Skeletal muscle tissue (tissue), 4 donors: ENCODE measurements around the gene ISY1. TPM values are rescaled to one million over a fixed set of nuclear protein-coding genes. Genes with fewer than 3 reads are reported as not detected.

Experiments
- H3K27ac ChIP-seq: one replicate; pipeline ENCODE4 v1.7.0; 2013; ENCODE audit warnings: mild to moderate bottlenecking, low read depth, low read length, inconsistent platforms
- H3K27me3 ChIP-seq, 3 donors: one replicate each; pipeline ENCODE4 v1.7.0; 2013; ENCODE audit warnings: low read length in 3 of 3; ENCODE audit not compliant: control insufficient read depth in 3 of 3, insufficient read depth in 3 of 3
- H3K36me3 ChIP-seq, 3 donors: one replicate each; pipeline ENCODE4 v1.7.0; 2013; ENCODE audit warnings: low read length in 3 of 3; ENCODE audit not compliant: control insufficient read depth in 3 of 3, insufficient read depth in 3 of 3
- H3K4me1 ChIP-seq, 3 donors: one replicate each; pipeline ENCODE4 v1.7.0; 2013; ENCODE audit warnings: low read length in 3 of 3, mild to moderate bottlenecking in 3 of 3; ENCODE audit not compliant: control insufficient read depth in 3 of 3, insufficient read depth in 3 of 3
- H3K4me3 ChIP-seq, 3 donors: one replicate each; pipeline ENCODE4 v1.7.0; 2013; ENCODE audit warnings: low read length in 3 of 3
- H3K9ac ChIP-seq, 3 donors: one replicate each; pipeline ENCODE4 v1.7.0; 2013; ENCODE audit warnings: low read length in 3 of 3, mild to moderate bottlenecking in 3 of 3, moderate library complexity in 2 of 3, low read depth in 1 of 3
- H3K9me3 ChIP-seq, 3 donors: one replicate each; pipeline ENCODE4 v1.7.0; 2013; ENCODE audit warnings: low read length in 3 of 3; ENCODE audit not compliant: control insufficient read depth in 3 of 3
- total RNA-seq: library from RNA; depleted of rRNA; stranded (reverse); fragments of >200 nt; gene quantifications from one replicate; pipeline ENCODE4 v1.2.3, GENCODE V29; 2014
- donor health status: Osteomylitis.

ISY1 gene
- total RNA-seq, 1 donor from 2014 or later: 27.1 TPM

DNA sequence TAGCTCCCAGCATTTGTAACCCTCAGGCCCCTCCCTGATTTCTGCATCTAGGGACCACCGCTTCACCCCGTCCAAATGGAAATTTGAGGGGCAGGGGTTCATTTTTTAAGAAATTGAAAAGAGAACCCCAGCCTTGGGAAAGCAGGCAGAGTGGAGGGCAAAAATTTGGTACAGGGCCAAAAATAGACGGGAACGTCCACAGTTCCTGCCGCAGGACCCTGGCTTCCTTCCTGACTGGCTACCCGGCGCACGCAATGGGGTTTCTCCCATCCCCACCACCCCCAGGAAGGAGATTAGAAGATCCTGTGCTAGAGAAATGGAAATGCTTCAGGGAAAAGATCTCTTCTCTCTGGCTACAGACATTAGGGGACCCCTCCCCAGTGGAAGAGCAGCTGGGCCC, 79.4 kb downstream of the ISY1 start:
- no peak overlapping the region for H3K27ac ChIP-seq
- peaks cover 0 to under 1% (median 0%) of the 10 kb centered on the region in 3 donors for H3K4me1 ChIP-seq
- no peaks in the 10 kb centered on the region for H3K27me3 ChIP-seq
- H3K4me3 ChIP-seq: no peak overlapping the region
- H3K36me3 ChIP-seq: no peaks in the 10 kb centered on the region
- no peaks in the 10 kb centered on the region for H3K9me3 ChIP-seq
- H3K9ac ChIP-seq: no peak overlapping the region

DNA sequence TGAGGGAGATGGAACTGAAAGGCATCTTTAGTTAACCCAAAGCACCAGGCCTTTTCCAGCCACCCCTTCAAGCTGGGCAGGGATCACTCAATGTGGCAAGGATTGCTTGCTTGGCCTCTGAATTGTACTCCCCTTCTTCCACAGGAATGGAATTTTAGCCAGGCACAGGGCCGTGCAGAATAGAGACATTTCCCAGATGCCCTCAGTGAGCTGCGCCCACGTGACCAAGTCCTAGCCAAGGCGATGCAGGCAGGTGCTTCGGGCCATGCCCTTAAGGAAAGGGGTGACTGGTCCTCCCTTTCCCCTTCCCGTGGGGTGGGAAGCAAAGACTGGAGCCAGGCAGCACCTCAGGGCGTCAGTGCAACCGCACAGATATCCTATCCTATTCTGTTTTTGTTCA, 82.4 kb downstream of the ISY1 start:
- Histone ChIP-seq H3K9me3 (no peaks in the 10 kb centered on the region), H3K27me3 (no peaks in the 10 kb centered on the region), H3K27ac (no peak overlapping the region), H3K4me3 (no peak overlapping the region), H3K36me3 (no peaks in the 10 kb centered on the region), H3K4me1 (no peaks in the 10 kb centered on the region), H3K9ac (no peak overlapping the region)

Other genes starting within 250 kb of the ISY1 start
- 1.6 TPM for gene CFAP92, start 167.0 kb downstream of the ISY1 start, total RNA-seq
- 1.0 TPM for gene EFCC1, start 159.8 kb downstream of the ISY1 start, total RNA-seq
- not detected for gene GP9, start 100.3 kb downstream of the ISY1 start, total RNA-seq
- 3.7 TPM for gene RAB43, start 39.3 kb downstream of the ISY1 start, total RNA-seq
- 228 TPM for gene CNBP, start 22.8 kb upstream of the ISY1 start, total RNA-seq
- 120 TPM for gene COPG1, start 88.5 kb upstream of the ISY1 start, total RNA-seq
- 17.2 TPM for gene HMCES, start 117.8 kb upstream of the ISY1 start, total RNA-seq